Esophagus squamous epithelium (tissue), 4 donors: ENCODE measurements around the gene TBCK.

Experiments
- POLR2A ChIP-seq, 4 donors: fragments of 450-650 bp; IDR thresholded peaks; one replicate each; pipeline ENCODE4 v1.6.1; 2017; ENCODE audit warnings: antibody characterized with exemption in 4 of 4, mild to moderate bottlenecking in 4 of 4, moderate library complexity in 3 of 4
- TF ChIP-seq, protein P1 (sequence below), 6 experiments: fragments of 450-650 bp in 4 of 6; fragments of 200-600 bp in 2 of 6; sonication (generic) in 2 of 6; IDR thresholded peaks; one replicate each; pipeline ENCODE4 v1.5.1; 2016 to 2019; ENCODE audit warnings: antibody characterized with exemption in 6 of 6, mild to moderate bottlenecking in 4 of 6, moderate library complexity in 4 of 6

DNA sequence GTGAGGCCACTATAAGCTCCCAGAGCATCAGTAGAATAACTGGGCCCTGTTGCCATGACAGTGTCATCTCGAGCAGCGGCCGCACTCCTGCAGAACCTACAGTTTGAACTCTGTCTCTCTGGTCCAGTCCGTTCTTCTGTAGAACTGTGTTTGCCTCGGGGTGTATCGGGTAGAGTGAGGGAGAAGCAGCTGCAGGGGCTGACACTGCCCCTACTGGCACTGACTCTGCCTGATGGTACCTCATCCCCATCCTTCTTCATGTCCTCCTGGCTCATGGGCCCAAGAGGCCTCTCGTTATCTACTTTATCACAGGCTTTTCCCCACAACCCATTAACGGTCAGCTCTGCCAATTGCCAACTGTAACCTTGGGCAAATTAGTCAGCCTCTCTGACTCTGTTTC lies 324.3 kb downstream of the TBCK start:
- TF ChIP-seq, protein P1, sequence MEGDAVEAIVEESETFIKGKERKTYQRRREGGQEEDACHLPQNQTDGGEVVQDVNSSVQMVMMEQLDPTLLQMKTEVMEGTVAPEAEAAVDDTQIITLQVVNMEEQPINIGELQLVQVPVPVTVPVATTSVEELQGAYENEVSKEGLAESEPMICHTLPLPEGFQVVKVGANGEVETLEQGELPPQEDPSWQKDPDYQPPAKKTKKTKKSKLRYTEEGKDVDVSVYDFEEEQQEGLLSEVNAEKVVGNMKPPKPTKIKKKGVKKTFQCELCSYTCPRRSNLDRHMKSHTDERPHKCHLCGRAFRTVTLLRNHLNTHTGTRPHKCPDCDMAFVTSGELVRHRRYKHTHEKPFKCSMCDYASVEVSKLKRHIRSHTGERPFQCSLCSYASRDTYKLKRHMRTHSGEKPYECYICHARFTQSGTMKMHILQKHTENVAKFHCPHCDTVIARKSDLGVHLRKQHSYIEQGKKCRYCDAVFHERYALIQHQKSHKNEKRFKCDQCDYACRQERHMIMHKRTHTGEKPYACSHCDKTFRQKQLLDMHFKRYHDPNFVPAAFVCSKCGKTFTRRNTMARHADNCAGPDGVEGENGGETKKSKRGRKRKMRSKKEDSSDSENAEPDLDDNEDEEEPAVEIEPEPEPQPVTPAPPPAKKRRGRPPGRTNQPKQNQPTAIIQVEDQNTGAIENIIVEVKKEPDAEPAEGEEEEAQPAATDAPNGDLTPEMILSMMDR (IDR thresholded peaks at IDR 0.05), result no peak
- no peak for TF ChIP-seq POLR2A (IDR thresholded peaks at IDR 0.05)
